GM19328 (cell line): ENCODE measurements around the gene ZNF92.
"Not testable (repeated sequence)": the region's sequence is repeated elsewhere in the genome, so short reads cannot be mapped to it uniquely, and the experiment has no call there.

Experiments used
- ATAC-seq: cut with Tn5 transposase; IDR thresholded peaks from one replicate; pipeline ENCODE4 v1.9.1; 2021; ENCODE audit warnings: mild to moderate bottlenecking, moderate library complexity; ENCODE audit not compliant: unreplicated experiment

The ZNF92 gene

DNA sequence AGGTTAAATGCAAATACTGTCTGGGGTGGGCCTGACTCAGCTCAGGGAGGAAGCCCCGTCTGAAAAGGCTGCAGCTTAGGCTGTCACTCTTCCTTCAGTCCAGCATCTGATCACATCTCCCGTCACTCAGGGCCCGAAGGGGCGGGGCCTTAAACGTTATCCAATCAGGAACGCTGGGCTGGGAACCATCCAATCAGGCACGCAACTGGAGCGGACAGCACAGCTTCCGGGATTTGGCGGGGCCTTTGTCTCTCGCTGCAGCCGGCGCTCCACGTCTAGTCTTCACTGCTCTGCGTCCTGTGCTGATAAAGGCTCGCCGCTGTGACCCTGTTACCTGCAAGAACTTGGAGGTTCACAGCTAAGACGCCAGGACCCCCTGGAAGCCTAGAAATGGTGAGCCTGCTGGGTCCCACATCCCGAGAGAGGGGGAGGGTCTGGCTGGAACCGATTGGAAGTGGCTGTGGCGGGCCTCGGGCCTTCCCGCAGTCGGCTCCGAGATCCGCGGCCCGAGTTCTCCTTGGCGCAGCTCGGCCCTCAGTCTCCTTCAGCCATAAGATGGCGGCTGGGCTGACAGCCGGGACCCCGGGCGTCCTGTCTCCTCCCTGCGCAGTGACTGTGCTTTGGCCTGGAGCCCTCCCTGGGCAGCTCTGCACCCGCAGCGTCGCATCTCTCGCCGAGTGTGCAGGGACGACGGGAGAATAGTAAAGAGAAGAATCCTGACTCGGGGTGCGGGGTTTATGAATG is at the start of gene ZNF92:
TSS of gene ZNF92 (plus strand) at position 248 of the 744 bp plus-strand sequence. CDS start at position 391, 143 bp downstream.
- ATAC-seq = peak; percentile 100

DNA sequence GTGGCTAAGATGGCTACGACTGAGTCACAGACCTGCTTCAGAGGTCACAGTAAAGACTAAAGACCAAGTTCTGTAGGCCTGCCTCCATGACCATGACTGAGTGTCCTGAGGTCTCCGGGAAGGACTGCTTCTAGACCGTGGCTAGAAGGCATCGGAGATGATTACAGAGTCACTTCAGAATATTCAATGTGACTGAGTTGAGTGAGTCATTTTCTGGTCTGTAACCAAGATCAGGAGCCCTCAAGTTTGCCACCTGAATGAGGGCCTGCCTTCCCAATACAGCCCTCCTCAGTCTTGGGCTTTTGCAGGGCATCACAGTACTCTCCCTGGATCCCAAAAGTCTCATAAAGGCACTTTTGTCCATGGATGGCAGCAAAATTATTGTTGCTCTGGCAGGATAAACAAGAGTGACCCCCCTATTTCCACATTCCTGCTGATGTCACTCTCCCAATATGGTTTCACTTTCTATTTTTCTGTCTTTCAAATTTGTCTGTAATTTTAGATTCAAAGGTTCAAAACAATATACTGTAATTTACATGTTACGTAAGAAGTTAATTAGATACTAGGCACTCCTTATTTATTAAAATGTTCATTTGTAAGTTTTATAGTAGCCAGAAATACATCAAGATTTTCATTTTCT is 47.7 kb upstream of the ZNF92 start:
- ATAC-seq = no peak

DNA sequence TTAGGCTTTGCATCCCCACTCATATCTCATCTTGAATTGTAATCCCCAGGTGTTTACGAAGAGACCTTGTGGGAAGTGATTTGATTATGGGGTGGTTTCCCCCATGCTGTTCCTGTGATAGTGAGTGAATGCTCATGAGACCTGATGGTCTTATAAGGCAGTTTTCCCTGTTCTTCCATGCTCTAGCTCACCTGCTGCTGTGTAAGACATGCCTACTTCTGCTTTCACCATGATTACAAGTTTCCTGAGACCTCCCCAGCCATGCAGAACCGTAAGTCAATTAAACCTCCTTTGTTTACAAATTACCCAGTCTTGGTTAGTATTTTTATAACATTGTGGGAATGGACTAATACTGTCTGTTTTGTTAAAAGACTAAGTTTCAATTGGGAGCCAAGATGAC is 35.3 kb upstream of the ZNF92 start:
- no peak for ATAC-seq

DNA sequence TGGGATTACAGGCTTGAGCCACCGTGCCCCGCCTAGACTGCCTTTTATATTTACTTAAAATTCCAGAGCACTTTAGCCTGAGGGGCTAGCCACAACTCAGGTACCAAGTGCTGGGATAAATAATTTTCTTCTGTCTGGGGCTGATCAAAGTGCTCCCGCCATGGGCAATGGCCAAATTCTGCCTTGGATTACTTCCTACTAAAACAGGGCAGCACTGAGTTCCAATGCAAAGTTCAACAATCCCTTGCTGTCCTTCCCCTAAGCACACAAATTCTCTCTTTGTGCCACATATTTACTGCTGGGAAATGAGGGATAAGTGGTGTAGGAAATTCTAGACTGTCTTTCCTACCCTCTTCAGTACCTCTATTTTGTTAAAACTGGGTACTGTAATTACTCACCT is 34.4 kb upstream of the ZNF92 start:
- no peak for ATAC-seq

DNA sequence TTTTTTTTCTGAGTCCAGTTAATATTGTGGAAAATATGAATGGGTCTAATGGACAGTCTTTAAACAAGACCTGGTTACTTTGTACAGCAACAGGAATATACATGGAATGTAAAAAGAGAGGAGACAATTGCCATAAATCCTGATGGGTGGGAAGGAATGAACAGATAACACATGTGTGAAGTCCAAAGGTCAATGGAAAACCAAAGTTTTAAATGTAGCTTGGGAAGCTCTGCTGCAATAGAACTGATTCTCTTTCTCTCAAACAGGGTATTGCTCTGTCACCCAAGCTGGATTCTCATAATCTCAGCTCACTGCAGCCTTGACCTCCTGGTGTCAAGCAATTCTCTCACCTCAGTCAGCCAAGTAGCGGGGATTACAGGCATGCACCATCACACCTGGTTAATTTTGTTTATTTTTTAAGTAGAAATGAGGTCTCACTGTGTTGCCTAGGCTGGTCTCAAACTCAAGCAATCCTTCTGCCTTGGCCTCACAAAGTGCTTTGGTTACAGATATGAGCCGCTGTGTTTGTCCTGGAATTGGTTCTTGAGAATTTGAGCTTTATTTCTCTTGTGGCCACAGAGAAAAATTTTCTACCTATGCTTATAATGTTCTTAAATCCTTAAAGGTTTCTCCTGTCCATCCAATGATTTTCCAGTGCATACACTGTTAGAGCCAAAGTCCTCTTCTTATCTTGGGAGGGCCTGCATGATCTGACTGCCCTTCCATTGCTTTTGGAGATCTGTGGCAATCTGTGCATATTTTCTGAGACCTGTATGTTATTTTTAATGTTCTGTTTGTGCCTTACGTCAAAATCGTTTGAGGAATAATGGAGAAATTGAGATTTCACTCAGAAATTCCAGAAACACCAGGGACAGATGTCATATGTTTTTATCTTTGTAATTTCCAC is 30.7 kb upstream of the ZNF92 start:
- ATAC-seq = no peak

DNA sequence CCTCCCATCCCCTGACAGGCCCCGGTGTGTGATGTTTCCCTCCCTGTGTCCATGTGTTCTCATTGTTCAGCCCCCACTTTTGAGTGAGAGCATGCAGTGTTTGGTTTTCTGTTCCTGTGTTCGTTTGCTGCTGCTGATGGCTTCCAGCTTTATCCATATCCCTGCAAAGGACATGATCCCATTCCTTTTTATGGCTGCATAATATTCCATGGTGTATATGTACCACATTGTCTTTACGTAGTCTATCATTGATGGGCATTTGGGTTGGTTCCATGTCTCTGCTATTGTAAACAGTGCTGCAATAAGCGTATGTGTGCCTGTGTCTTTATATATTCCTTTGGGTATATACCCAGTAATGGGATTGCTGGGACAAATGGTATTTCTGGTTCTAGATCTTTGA is 29.1 kb upstream of the ZNF92 start:
- not testable (repeated sequence) for ATAC-seq

DNA sequence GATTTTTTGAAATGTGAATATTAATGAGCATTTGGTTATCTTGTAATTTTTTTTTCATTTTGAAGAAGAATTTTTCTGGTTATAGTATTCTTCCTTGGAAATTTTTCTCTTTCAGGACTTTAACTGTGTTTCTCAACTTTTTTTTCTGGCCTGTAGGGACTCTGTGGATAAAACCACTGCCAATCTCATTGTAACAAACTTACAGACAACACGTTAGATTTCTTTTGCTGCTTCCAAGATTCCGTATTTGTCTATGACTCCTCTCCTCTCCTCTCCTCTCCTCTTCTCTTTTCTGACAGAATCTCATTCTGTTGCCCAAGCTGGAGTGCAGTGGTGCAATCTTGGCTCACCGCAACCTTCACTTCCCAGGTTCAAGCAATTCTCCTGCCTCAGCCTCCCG is 19.4 kb upstream of the ZNF92 start:
- no peak for ATAC-seq

DNA sequence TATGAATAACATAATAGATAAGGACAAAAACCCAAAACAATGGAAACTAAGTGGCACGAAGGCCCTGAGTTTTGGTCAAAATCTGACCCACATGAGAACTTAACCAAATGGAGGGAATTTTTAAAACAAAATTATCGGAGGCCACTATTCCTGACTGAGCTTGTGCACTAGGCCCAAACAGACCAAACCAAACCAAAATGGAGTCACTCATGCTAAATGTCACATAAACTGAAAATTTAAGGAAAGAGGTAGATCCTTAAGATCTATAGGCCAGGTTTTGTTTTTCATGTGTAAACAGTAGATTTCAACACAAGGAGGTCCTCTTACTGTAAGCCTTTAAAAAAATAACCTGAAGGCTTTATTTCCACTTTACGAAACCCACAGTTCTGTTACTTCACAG is 3.8 kb upstream of the ZNF92 start:
- ATAC-seq = no peak

DNA sequence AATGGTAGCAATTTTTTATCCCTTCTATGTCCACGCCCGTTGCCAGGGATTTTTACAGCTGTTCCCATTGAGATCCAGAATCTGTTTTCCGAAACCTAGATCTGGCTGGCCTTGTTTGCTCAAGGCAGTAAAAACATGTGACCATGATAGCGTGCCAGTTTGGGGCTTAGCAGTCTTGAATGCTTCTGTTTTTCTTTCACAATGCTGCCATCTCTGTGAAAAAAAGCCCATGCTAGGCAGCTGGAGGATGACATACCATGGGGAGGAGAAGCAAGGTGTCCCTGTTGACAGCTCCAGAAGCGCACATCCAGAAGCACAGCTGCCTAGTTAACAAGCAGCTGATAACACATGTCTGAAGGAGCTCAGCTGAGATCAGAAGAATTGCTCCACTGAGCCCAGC is 2.2 kb upstream of the ZNF92 start:
- ATAC-seq = no peak

DNA sequence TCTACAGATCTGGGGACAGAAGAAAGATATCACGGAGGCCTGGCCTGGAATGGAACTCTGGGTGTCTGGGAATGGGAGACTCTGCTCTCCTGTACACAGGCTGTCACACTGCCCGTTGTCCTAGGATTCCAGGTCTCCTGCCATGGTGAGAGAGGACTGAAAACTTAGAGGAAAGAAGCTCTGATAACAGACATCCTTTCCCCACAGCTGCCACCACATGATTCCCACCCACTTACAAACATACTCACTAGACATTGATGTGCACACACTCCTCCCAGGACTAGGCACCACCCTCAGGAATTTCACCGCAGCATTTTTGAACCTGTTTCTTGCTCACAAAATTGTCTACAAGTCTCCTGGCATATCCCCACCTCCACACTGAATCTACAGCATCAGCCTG is 5.7 kb downstream of the ZNF92 start:
- ATAC-seq = no peak

DNA sequence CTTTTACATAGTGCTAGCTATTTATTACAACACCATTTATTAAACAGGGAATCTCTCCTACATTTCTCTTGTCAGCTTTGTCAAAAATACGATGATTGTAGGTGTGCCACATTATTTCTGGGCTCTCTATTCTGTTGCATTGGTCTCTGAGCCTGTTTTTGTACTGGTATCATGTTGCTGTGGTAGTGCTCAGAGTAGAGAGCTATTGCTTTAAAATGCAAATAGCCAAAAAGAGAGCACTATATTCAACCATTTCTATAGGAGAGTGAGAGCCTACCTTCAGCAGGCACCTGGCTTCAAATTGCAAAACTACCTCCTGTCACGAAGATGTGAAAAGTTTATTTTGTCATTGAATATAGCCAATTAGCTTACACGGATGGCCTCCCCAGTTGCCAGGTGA is 8.1 kb downstream of the ZNF92 start:
- no peak for ATAC-seq

DNA sequence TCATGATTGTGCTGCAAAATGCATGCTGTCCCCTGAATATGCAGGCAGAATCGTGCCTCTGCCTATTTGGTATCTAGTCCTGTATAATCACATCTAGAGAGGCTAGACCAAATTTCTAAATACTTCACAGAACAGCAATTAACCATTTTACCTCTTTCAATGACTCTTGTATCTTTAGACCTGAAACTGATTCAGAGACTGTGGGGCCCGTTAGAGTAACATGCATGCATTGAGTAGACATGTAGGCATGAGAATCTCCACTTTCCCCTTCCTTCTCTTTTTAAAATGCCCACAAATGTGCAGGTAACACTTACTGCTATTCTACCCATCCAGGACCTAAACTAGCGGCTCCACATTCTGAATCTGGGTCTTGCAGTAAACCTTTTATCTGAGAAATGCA is 8.8 kb downstream of the ZNF92 start:
- ATAC-seq = no peak

DNA sequence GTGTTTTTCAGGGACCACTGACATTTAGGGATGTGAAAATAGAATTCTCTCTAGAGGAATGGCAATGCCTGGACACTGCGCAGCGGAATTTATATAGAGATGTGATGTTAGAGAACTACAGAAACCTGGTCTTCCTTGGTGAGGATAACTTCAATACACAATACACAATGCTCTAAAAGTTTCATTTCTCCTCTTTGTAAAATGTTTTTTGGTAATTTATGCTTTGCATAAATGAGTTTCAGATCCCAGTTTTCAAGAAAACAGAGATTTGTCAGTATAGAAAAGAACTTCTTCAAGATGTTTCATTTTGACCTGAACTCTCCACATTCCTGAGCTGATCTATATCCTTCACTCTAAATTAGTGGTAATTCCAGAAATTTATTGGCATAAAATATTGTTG is 14.2 kb downstream of the ZNF92 start:
- no peak for ATAC-seq

DNA sequence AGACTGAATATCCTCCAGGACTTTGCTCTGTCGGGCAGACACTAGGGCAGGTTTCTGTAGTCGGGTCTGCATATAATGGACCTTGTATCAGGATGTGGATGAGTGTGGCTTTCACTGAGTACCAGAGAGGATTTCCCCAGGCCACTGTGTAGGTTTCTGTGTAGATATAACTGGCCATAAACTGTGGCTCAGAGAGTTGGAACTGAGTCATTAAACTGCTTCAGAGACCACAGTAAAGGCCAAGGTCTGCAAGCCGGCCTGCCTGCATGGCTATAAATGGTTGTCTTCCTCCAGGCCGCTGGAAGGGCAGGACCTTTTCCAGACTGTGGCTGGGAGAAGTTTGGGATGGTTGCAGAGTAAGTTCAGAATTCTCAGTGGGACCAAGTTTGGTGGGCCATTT is 16.9 kb downstream of the ZNF92 start:
- ATAC-seq = peak; percentile 76

DNA sequence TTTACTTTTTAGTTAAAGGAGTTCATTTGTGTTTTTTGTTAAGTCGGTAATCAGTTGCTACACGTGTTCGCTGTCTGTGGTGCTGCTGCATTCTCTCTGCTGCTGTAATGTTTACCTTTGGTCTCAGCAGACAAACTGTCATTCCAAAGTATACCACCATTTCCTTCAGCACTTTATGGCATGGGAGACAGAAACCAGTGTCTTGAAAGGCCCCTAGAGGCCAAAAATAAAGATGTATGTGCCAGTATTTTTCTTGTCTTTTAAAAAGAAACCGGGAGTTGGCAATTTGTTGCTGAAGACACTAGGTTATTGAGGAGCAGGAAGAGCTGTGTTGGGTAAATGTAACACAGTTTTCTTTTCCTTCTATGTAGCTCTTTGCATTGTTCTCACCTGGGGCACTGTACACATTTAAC is 24.1 kb downstream of the ZNF92 start:
- no peak for ATAC-seq

DNA sequence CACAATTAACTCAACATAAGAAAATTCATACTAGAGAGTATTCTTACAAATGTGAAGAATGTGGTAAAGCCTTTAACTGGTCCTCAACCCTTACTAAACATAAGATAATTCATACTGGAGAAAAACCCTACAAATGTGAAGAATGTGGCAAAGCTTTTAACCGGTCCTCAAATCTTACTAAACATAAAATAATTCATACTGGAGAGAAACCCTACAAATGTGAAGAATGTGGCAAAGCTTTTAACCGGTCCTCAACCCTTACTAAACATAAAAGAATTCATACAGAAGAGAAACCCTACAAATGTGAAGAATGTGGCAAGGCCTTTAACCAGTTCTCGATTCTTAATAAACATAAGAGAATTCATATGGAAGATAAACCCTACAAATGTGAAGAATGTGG is 25.0 kb downstream of the ZNF92 start:
- ATAC-seq = not testable (repeated sequence)

DNA sequence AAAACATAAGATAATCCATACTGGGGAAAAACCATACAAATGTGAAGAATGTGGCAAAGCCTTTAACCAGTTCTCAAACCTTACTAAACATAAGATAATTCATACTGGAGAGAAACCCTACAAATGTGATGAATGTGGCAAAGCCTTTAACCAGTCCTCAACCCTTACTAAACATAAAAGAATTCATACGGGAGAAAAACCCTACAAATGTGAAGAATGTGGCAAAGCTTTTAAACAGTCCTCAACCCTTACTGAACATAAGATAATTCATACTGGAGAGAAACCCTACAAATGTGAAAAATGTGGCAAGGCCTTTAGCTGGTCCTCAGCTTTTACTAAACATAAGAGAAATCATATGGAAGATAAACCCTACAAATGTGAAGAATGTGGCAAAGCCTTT is 25.4 kb downstream of the ZNF92 start:
- ATAC-seq = not testable (repeated sequence)

DNA sequence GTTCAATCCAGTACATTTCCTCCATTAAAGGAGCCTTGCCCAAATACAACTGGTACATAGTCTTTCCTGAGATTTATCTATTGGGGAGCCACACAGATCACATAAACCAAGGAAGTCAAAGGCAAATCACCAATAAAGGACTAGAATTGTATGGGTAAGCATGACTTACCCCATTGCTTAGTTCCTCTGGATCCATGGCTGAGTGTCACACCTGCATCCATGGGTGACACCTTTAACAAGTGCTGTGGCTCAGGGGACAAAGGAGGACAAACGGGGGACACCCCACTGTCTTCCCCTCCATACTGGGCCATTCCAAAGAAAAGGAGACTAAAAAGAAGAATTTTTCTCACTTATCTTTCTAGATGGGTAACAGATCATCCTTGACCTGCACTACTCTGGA is 30.4 kb downstream of the ZNF92 start:
- ATAC-seq = no peak

DNA sequence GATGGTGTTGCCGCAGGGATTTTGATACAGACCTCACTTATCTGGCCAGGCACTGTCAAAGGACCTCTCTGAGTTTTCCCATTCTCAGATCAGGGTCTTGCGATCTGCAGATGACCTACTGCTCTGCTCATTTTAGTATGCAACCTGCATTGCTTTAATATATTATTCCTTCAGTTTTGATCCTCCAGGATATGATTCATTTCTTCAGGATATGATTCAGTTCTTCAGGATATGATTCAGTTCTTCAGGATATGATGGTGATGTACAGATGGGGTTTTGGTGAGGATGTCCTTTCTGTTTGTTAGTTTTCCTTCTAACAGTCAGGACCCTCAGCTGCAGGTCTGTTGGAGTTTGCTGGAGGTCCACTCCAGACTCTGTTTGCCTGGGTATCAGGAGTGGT is 33.1 kb downstream of the ZNF92 start:
- not testable (repeated sequence) for ATAC-seq

DNA sequence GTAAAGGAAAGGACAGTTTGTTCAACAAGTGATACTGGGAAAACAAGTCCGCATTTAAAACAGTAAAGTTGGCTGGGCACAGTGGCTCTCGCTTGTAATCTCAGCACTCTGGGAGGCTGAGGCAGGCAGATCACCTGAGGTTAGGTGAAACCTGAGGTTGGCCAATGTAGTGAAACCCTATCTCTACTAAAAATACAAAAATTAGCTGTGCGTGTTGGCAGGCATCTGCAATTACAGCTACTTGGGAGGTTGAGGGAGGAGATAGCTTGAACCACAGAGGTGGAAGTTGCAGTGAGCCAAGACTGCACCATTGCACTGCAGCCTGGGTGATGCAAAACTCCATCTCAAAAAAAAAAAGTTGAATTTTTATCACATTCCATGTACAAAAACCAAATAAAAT is 35.7 kb downstream of the ZNF92 start:
- ATAC-seq = no peak

DNA sequence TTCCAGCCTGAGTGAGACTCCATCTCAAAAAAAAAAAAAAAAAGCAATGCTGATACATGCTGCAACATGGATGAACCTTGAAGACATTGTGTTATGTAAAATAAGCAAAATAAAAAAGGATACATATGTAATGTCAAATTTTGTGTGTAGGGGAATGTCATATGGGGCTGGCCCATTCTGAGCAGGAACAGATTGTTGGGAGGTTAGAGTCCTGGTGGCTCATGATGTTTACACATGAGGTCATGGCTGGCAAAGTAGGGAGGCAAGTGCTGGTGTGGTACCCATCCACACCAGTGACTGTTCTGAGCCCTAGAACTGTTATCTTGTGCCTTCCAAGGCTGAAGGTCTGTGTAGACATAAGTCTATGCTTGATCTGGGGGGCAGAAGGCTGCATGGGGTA is 37.6 kb downstream of the ZNF92 start:
- ATAC-seq = no peak

DNA sequence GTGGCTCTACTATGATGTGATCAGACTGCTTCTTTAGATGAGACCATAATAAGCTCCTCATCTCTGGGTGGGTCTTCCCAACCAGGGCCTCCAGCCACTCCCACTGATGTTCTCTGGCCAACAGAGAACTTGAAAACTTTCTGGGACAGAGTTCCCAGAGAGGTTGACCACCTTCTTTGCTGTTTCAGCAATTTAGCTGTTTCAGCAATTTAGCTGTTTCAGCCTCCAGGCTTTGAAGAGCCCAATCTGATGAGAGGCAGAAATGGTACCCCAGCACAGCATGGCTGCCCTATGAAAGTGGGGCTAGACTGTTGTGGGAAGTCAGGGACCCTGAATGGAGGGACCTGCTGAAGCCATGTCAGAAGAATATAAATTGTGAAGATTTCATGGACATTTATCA is 49.0 kb downstream of the ZNF92 start:
- ATAC-seq = no peak
